ACC112 (cell line): ENCODE measurements around the gene BRMS1.
"Not testable (repeated sequence)": the region's sequence is repeated elsewhere in the genome, so short reads cannot be mapped to it uniquely, and the experiment has no call there.

ENCODE experiments used
- H2AFZ ChIP-seq: fragments of 200-600 bp; sonication (generic); one replicate; pipeline ENCODE4 v1.6.0; 2017; ENCODE audit warnings: antibody characterized with exemption, low read length; ENCODE audit not compliant: unreplicated experiment
- H3K27ac ChIP-seq: fragments of 200-600 bp; sonication (generic); 2 replicates; pipeline ENCODE4 v1.5.1; 2014; ENCODE audit warnings: low read depth, mild to moderate bottlenecking, antibody characterized with exemption, low read length, moderate library complexity
- H3K27me3 ChIP-seq: fragments of 200-600 bp; sonication (generic); 2 replicates; pipeline ENCODE4 v1.6.1; 2014; ENCODE audit warnings: mild to moderate bottlenecking, antibody characterized with exemption, low read length, moderate library complexity, mixed read lengths; ENCODE audit not compliant: insufficient read depth
- H3K36me3 ChIP-seq: fragments of 200-600 bp; sonication (generic); 2 replicates; pipeline ENCODE4 v1.6.1; 2016; ENCODE audit warnings: mild to moderate bottlenecking, antibody characterized with exemption, low read length, moderate library complexity, mixed read lengths; ENCODE audit not compliant: insufficient read depth
- H3K4me1 ChIP-seq: fragments of 200-600 bp; sonication (generic); one replicate; pipeline ENCODE4 v1.6.1; 2016; ENCODE audit warnings: low read length, mixed read lengths; ENCODE audit not compliant: insufficient read depth, unreplicated experiment, control insufficient read depth
- H3K4me3 ChIP-seq: fragments of 200-600 bp; sonication (generic); 2 replicates; pipeline ENCODE4 v1.5.1; 2014; ENCODE audit warnings: mild to moderate bottlenecking, low read depth, low read length
- H3K79me2 ChIP-seq: fragments of 200-600 bp; sonication (generic); one replicate; pipeline ENCODE4 v1.6.0; 2016; ENCODE audit warnings: low read length; ENCODE audit not compliant: control insufficient read depth, unreplicated experiment, insufficient read depth

The BRMS1 gene

GRCh38 chr11:66362481-66363147, 17.7 kb upstream of the BRMS1 start:
- Histone ChIP-seq H3K36me3 (no peaks in the 10 kb centered on the region), H3K27me3 (no peaks in the 10 kb centered on the region), H3K79me2 (no peaks in the 10 kb centered on the region), H3K4me1 (no peaks in the 10 kb centered on the region), H3K27ac (no peak overlapping the region), H3K4me3 (no peak overlapping the region), H2AFZ (no peak overlapping the region)

DNA sequence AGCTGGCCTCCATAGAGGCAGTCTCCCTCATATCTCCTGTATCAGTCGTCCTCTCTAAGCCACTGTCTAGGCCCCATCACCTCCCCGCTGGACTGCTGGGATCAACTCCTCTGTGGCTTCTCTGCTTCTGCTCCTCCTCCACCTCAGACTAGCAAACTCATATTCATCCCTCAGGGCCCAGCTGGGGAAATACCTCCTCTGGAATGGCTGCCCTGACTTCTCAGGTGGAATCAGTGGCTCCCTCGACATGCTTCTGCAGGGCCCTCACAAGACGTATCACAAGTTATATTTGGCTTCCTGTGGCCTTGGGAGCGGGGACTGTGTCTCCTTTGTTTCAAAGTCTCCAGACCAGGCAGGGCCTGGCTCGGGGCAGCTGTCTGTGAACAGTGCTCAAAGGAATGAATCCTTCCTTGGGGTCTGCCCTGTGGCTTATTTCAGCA, 16.6 kb upstream of the BRMS1 start:
- Histone ChIP-seq H3K36me3 (no peaks in the 10 kb centered on the region), H3K79me2 (no peaks in the 10 kb centered on the region), H3K27me3 (no peaks in the 10 kb centered on the region), H3K4me3 (no peak overlapping the region), H3K4me1 (no peaks in the 10 kb centered on the region), H3K27ac (no peak overlapping the region), H2AFZ (no peak overlapping the region)

- H3K27ac ChIP-seq, result no peak overlapping the region
- H3K4me3 ChIP-seq, result no peak overlapping the region
- no peaks in the 10 kb centered on the region for H3K36me3 ChIP-seq
- no peaks in the 10 kb centered on the region for H3K27me3 ChIP-seq
- no peak overlapping the region for H2AFZ ChIP-seq
- H3K4me1 ChIP-seq, result no peaks in the 10 kb centered on the region
- no peaks in the 10 kb centered on the region for H3K79me2 ChIP-seq
Measured at GRCh38 chr11:66360406-66361073, 15.6 kb upstream of the BRMS1 start.

DNA sequence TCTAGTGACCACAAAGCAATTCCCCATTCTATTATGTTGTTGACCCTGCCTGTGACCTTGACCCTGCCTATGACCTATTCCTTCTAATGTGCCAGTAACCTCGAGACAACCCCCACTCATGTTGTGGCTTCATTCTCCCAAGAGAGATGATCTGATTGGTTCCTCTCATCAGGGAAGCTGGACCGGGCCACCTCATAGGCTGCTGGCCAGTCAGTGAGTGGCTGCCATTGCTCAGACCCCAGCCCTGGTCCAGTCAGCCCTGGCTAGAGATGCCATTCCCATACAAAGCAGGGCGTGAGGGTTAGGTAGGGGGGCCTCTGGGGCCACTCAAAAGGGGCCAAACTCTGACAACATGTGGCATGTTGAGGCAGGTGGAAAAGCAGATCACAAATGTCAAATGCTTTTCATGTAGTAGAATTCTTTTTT, 14.8 kb upstream of the BRMS1 start:
- Histone ChIP-seq H3K27me3 (no peaks in the 10 kb centered on the region), H3K36me3 (no peaks in the 10 kb centered on the region), H3K27ac (no peak overlapping the region), H3K79me2 (no peaks in the 10 kb centered on the region), H3K4me1 (no peaks in the 10 kb centered on the region), H2AFZ (no peak overlapping the region), H3K4me3 (no peak overlapping the region)

GRCh38 chr11:66350560-66351235, 5.8 kb upstream of the BRMS1 start:
- H3K27ac ChIP-seq, H3K4me3 ChIP-seq, H3K27me3 ChIP-seq, H3K79me2 ChIP-seq, H2AFZ ChIP-seq, H3K36me3 ChIP-seq: not testable (repeated sequence)
- H3K4me1 ChIP-seq, result peaks cover 12% of the 10 kb centered on the region

GRCh38 chr11:66349084-66349386, 4.1 kb upstream of the BRMS1 start:
- no peak overlapping the region for H2AFZ ChIP-seq
- no peaks in the 10 kb centered on the region for H3K27me3 ChIP-seq
- H3K79me2 ChIP-seq, result peaks cover 8% of the 10 kb centered on the region
- no peaks in the 10 kb centered on the region for H3K36me3 ChIP-seq
- H3K27ac ChIP-seq, result no peak overlapping the region
- H3K4me3 ChIP-seq, result no peak overlapping the region
- peaks cover 21% of the 10 kb centered on the region for H3K4me1 ChIP-seq

DNA sequence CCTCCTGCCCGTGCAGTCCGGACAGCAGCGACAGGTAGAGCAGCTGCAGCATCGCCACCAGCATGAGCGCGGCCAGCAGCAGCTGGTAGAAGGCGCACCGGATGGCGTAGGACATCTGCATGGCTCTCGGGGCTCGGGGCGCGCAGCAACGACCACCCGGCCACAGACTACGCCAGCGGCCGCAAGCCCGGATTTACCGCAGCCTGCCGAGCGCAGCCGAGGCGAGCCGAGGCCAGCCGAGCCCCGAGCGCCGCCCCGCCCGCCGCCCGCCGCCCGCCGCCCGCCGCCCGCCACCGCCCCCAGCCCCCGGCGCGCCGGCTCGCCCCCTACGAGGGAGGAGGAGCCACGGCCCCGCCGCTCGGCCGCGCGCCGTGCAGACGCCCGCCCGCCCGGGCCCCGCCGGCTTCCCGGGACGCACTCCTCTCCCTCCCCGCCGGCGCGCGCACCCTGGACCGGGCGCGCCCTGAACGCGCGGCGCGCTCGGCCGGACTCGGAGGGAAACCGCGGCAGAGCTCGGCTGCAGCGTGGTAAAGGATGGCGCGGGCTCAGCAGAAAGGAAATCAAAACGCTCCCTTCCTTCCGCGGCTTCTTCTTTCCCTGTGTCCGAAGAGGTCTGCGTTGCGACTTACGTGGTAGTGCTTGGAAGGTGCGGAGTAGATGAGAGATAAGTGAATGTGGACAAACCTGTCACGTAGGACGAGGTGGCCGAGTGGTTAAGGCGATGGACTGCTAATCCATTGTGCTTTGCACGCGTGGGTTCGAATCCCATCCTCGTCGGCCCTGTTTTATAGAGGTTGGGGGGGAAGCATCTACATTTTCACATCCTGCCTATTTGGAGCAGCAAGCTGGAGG, 2.7 kb upstream of the BRMS1 start, which contains the start of gene B4GAT1:
TSS of gene B4GAT1 (minus strand) at position 205 of the 852 bp plus-strand sequence. CDS start at position 121, 84 bp downstream.
- H3K27ac ChIP-seq, result peak within 1 kb of the TSS; percentile 55
- peaks cover 26% of the 10 kb centered on the region for H3K4me1 ChIP-seq
- peak within 1 kb of the TSS; percentile 93 for H3K4me3 ChIP-seq
- no peaks in the 10 kb centered on the region for H3K27me3 ChIP-seq
- H2AFZ ChIP-seq, result peak within 1 kb of the TSS; percentile 97
- peaks cover 20% of the 10 kb centered on the region for H3K79me2 ChIP-seq
- no peaks in the 10 kb centered on the region for H3K36me3 ChIP-seq

DNA sequence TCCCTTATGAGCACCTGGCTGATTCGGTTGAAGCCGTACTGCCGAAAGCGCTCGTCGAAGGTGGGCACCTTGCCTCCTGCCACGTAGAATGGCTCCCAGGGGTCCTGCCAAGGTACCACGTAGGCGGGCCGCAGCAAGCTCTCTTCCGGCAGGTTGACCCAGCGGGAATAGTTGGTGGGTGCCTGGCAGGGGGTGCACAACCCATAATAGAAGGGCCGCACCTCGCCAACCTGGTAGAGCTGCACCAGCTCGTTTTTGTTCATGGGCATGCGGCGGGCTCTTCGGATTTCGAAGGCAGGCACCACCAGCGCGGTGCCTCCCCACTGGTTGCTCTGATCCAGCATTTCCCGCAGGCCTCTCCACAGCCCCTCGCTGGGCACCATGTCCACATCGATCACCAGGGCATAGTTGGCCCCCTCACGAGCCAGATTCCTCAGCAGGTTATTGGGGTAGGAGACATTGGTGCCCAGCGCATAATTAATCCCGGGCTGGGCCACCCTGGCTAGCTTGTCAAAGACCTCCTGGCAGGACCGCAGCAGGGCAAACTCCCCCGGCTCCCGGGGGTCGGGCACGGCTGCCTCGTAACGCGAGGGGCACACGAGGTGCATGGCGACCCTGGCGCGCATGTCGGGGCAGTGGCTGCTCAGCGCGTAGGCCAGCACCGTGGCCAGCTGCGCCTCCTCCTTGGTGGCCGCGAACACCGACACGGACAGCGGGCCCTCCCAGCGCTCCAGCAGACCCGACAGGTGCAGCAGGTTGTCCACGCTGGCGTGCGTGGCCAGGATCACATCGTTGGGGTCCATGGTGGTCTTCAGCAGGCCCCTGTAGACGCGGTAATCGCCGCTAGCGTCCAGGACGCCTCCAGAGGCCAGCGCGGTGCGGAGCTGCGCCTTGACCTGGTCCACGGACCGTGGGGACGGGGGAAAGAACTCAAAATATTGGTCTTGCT, 1.8 kb upstream of the BRMS1 start:
- Histone ChIP-seq H3K27me3 (no peaks in the 10 kb centered on the region), H3K79me2 (peaks cover 20% of the 10 kb centered on the region), H3K4me1 (peaks cover 26% of the 10 kb centered on the region), H2AFZ (peak overlapping the region; percentile 97), H3K4me3 (peak overlapping the region; percentile 83), H3K36me3 (no peaks in the 10 kb centered on the region), H3K27ac (no peak overlapping the region; the same call in 1 of the 2 replicates)

DNA sequence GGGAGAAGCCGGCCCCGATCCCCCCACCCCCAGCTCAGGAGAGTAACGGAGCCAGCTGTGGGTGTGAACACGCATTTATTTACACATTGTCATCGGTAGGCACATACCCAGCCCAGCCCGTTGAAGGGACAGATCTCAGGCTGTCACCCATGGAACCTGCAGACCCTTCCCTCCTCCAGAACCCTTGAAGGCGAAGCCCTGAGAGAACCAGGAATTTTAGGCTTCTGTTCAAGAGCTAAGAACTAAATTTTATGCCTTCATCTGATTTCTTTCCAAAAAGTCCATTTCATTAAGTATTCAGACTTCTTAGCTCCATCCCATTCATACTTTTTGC, 379 bp upstream of the BRMS1 start:
- Histone ChIP-seq H3K4me3 (peak overlapping the region; percentile 83), H3K4me1 (peaks cover 26% of the 10 kb centered on the region), H3K36me3 (no peaks in the 10 kb centered on the region), H3K27ac (peak overlapping the region; percentile 57), H3K27me3 (no peaks in the 10 kb centered on the region), H3K79me2 (peaks cover 20% of the 10 kb centered on the region), H2AFZ (peak overlapping the region; percentile 81)
